ENCODE measurements around the gene STRN3. TPM values are rescaled to one million over a fixed set of nuclear protein-coding genes. Genes with fewer than 3 reads are reported as not detected.
"Not testable (repeated sequence)": the region's sequence is repeated elsewhere in the genome, so short reads cannot be mapped to it uniquely, and the experiment has no call there.

Gene STRN3
- total and polyA plus RNA-seq, 2 donors (not counting 1 experiment from before 2014, with no cell fraction given): 7.7 to 43.9 TPM

GRCh38 chr14:30903285-30904124 is 122.7 kb downstream of the STRN3 start:
- H3K27me3 ChIP-seq (replicated peaks in 1 of 4; ENCODE audit: control extremely low read depth in 1 of 4, control insufficient read depth in 3 of 4, insufficient read depth in 4 of 4, low read length in 3 of 4): no peaks in the 10 kb centered on the region
- no peaks in the 10 kb centered on the region for H3K9me3 ChIP-seq (ENCODE audit: control extremely low read depth in 1 of 3, control insufficient read depth in 2 of 3, insufficient read depth in 1 of 3, low read length in 2 of 3)
- ATAC-seq (ENCODE audit: low read depth) (no peak), DNase-seq (no peak)
- ChIA-PET POLR2A (no interaction called here), CTCF (no interaction called here)
- Mint-ChIP-seq H3K4me3 (no peak overlapping the region), H3K9me3 (ENCODE audit: insufficient read depth) (no peaks in the 10 kb centered on the region), H3K27ac (peak overlapping the region; percentile 53), H3K4me1 (peaks cover 2% of the 10 kb centered on the region), H3K27me3 (no peaks in the 10 kb centered on the region)
- no peaks in the 10 kb centered on the region for H4K20me1 ChIP-seq (ENCODE audit: control insufficient read depth, insufficient read depth, low read length, poor library complexity, severe bottlenecking)
- H3K9ac ChIP-seq (ENCODE audit: low read length): no peak overlapping the region
- no peak overlapping the region for H3K27ac ChIP-seq (ENCODE audit: low read length in 2 of 2)
- H3K36me3 ChIP-seq (replicated peaks in 1 of 2; ENCODE audit: control extremely low read depth in 1 of 2, control insufficient read depth in 1 of 2, extremely low read depth in 1 of 2, insufficient read depth in 2 of 2, low read length in 1 of 2): peaks cover 0 to 37% of the 10 kb centered on the region in 2 experiments
- no CpG with 5 or more reads among the region's 2 CpGs for WGBS (ENCODE audit: insufficient coverage)
- TF ChIP-seq, protein P1, sequence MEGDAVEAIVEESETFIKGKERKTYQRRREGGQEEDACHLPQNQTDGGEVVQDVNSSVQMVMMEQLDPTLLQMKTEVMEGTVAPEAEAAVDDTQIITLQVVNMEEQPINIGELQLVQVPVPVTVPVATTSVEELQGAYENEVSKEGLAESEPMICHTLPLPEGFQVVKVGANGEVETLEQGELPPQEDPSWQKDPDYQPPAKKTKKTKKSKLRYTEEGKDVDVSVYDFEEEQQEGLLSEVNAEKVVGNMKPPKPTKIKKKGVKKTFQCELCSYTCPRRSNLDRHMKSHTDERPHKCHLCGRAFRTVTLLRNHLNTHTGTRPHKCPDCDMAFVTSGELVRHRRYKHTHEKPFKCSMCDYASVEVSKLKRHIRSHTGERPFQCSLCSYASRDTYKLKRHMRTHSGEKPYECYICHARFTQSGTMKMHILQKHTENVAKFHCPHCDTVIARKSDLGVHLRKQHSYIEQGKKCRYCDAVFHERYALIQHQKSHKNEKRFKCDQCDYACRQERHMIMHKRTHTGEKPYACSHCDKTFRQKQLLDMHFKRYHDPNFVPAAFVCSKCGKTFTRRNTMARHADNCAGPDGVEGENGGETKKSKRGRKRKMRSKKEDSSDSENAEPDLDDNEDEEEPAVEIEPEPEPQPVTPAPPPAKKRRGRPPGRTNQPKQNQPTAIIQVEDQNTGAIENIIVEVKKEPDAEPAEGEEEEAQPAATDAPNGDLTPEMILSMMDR (IDR thresholded peaks at IDR 0.05): no peak
- TF ChIP-seq EZH2 (IDR thresholded peaks at IDR 0.05; ENCODE audit: borderline replicate concordance, insufficient read depth, low read depth, low read length, poor library complexity, severe bottlenecking): no peak
- no peaks in the 10 kb centered on the region for H3K79me2 ChIP-seq (ENCODE audit: control insufficient read depth, insufficient read depth, low read length)
- intact Hi-C loops (cut with micrococcal nuclease): no loop called here
- H3K4me3 ChIP-seq (ENCODE audit: control extremely low read depth in 1 of 5, extremely low read depth in 1 of 5, insufficient read depth in 1 of 5, low read depth in 2 of 5, low read length in 4 of 5): no peak overlapping the region
- H3K4me2 ChIP-seq (replicated peaks; ENCODE audit: low read depth, low read length, poor library complexity, severe bottlenecking): no peak overlapping the region
- no peak overlapping the region for H2AFZ ChIP-seq (ENCODE audit: insufficient read depth, low read depth, low read length, poor library complexity, severe bottlenecking)
- H3K4me1 ChIP-seq (ENCODE audit: control insufficient read depth in 2 of 2, insufficient read depth in 2 of 2, low read length in 2 of 2): no peaks in the 10 kb centered on the region

DNA sequence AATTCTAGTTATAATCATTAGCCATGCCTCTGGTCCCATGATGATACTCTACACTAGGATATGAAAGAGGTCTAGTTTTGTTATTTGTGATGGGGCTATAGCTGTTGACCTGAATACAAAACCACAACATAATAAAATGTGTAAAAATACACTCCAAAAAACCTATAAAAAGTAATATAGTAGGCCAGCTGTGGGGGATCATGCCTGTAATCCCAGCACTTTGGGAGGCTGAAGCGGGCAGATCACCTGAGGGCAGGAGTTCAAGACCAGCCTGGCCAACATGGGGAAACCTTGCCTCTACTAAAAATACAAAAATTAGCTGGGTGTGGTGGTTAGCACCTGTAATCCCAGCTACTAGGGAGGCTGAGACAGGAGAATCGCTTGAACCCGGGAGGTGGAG is 129.1 kb downstream of the STRN3 start:
- H3K4me1 ChIP-seq (ENCODE audit: control insufficient read depth in 2 of 2, insufficient read depth in 2 of 2, low read length in 2 of 2); ATAC-seq (ENCODE audit: low read depth); DNase-seq; H3K27ac ChIP-seq (ENCODE audit: low read length in 2 of 2); H3K4me1 Mint-ChIP-seq; H3K4me2 ChIP-seq (replicated peaks; ENCODE audit: low read depth, low read length, poor library complexity, severe bottlenecking); H3K27me3 ChIP-seq (replicated peaks in 1 of 4; ENCODE audit: control extremely low read depth in 1 of 4, control insufficient read depth in 3 of 4, insufficient read depth in 4 of 4, low read length in 3 of 4); CTCF ChIA-PET; H3K9me3 ChIP-seq (ENCODE audit: control extremely low read depth in 1 of 3, control insufficient read depth in 2 of 3, insufficient read depth in 1 of 3, low read length in 2 of 3); H3K27ac Mint-ChIP-seq; H3K9me3 Mint-ChIP-seq (ENCODE audit: insufficient read depth); H3K9ac ChIP-seq (ENCODE audit: low read length); H4K20me1 ChIP-seq (ENCODE audit: control insufficient read depth, insufficient read depth, low read length, poor library complexity, severe bottlenecking); H3K79me2 ChIP-seq (ENCODE audit: control insufficient read depth, insufficient read depth, low read length); H3K4me3 ChIP-seq (ENCODE audit: control extremely low read depth in 1 of 5, extremely low read depth in 1 of 5, insufficient read depth in 1 of 5, low read depth in 2 of 5, low read length in 4 of 5); POLR2A ChIA-PET; H2AFZ ChIP-seq (ENCODE audit: insufficient read depth, low read depth, low read length, poor library complexity, severe bottlenecking); H3K27me3 Mint-ChIP-seq; H3K4me3 Mint-ChIP-seq; intact Hi-C loops (cut with micrococcal nuclease): not testable (repeated sequence)
- no CpG with 5 or more reads among the region's 3 CpGs for WGBS (ENCODE audit: insufficient coverage)
- H3K36me3 ChIP-seq (replicated peaks in 1 of 2; ENCODE audit: control extremely low read depth in 1 of 2, control insufficient read depth in 1 of 2, extremely low read depth in 1 of 2, insufficient read depth in 2 of 2, low read length in 1 of 2): peaks cover 1 to 32% of the 10 kb centered on the region in 2 experiments

Data from B cell (primary cell).